BLaER1 (cell line): ENCODE results near the gene BBS1.

Experiments used
- H3K27ac ChIP-seq: shearing (Covaris generic); formaldehyde crosslinking; 2 replicates; pipeline ENCODE4 v1.8.1; 2022
- H3K27me3 ChIP-seq: shearing (Covaris generic); formaldehyde crosslinking; 2 replicates; pipeline ENCODE4 v1.8.1; 2022
- H3K36me3 ChIP-seq: shearing (Covaris generic); formaldehyde crosslinking; 2 replicates; pipeline ENCODE4 v1.8.1; 2022
- H3K4me1 ChIP-seq: shearing (Covaris generic); formaldehyde crosslinking; 2 replicates; pipeline ENCODE4 v1.8.1; 2022
- H3K4me2 ChIP-seq: shearing (Covaris generic); formaldehyde crosslinking; 2 replicates; pipeline ENCODE4 v1.8.1; 2022
- H3K4me3 ChIP-seq: shearing (Covaris generic); formaldehyde crosslinking; 2 replicates; pipeline ENCODE4 v1.8.1; 2022
- H3K9ac ChIP-seq: shearing (Covaris generic); formaldehyde crosslinking; 2 replicates; pipeline ENCODE4 v1.8.1; 2022
- H3K9me3 ChIP-seq: shearing (Covaris generic); formaldehyde crosslinking; 2 replicates; pipeline ENCODE4 v1.8.1; 2022
- H4K20me1 ChIP-seq: shearing (Covaris generic); formaldehyde crosslinking; 2 replicates; pipeline ENCODE4 v1.8.1; 2022
- Cebpa-rat ChIP-seq: shearing (Covaris generic); IDR thresholded peaks from 2 replicates; pipeline ENCODE4 v1.8.1; 2022

The BBS1 gene

GRCh38 chr11:66561178-66561974 is 50.9 kb downstream of the BBS1 start:
- Histone ChIP-seq H3K4me3 (no peak overlapping the region), H4K20me1 (no peaks in the 10 kb centered on the region), H3K4me2 (no peak overlapping the region), H3K36me3 (no peaks in the 10 kb centered on the region), H3K9me3 (no peaks in the 10 kb centered on the region), H3K27ac (no peak overlapping the region), H3K27me3 (peaks cover 8% of the 10 kb centered on the region), H3K9ac (no peak overlapping the region), H3K4me1 (no peaks in the 10 kb centered on the region)
- TF ChIP-seq Cebpa-rat: no peak

- no peak for TF ChIP-seq Cebpa-rat
- no peak overlapping the region for H3K27ac ChIP-seq
- no peaks in the 10 kb centered on the region for H3K36me3 ChIP-seq
- H4K20me1 ChIP-seq: no peaks in the 10 kb centered on the region
- peaks cover 13% of the 10 kb centered on the region for H3K27me3 ChIP-seq
- no peak overlapping the region for H3K4me2 ChIP-seq
- H3K4me3 ChIP-seq: no peak overlapping the region
- H3K9ac ChIP-seq: no peak overlapping the region
- no peaks in the 10 kb centered on the region for H3K4me1 ChIP-seq
- H3K9me3 ChIP-seq: no peaks in the 10 kb centered on the region
These were observed 51.5 kb downstream of the BBS1 start for GRCh38 chr11:66561975-66562248.

DNA sequence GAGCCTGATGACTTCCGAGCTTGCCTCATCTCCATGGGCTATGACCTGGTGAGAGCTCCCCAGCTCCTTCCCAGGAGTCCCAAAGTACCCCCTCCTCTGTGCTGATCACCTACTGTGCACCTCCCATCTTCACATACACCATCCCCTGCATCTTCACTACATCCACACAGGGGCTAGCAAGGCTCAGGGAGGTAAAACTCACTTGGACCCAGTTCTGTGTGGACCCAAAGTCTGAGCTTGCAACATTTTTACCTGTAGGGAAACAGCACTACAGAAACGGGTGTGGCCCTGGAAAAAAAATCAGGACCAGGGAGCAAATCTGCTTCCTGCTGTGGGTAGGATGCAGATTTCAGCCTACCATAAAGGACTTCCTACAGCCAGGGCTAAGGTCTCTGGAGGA is 51.8 kb downstream of the BBS1 start:
- Histone ChIP-seq H3K4me1 (no peaks in the 10 kb centered on the region), H3K9me3 (no peaks in the 10 kb centered on the region), H3K27ac (no peak overlapping the region), H3K4me2 (no peak overlapping the region), H3K4me3 (no peak overlapping the region), H3K27me3 (peaks cover 17% of the 10 kb centered on the region), H4K20me1 (no peaks in the 10 kb centered on the region), H3K9ac (no peak overlapping the region), H3K36me3 (no peaks in the 10 kb centered on the region)
- no peak for TF ChIP-seq Cebpa-rat

DNA sequence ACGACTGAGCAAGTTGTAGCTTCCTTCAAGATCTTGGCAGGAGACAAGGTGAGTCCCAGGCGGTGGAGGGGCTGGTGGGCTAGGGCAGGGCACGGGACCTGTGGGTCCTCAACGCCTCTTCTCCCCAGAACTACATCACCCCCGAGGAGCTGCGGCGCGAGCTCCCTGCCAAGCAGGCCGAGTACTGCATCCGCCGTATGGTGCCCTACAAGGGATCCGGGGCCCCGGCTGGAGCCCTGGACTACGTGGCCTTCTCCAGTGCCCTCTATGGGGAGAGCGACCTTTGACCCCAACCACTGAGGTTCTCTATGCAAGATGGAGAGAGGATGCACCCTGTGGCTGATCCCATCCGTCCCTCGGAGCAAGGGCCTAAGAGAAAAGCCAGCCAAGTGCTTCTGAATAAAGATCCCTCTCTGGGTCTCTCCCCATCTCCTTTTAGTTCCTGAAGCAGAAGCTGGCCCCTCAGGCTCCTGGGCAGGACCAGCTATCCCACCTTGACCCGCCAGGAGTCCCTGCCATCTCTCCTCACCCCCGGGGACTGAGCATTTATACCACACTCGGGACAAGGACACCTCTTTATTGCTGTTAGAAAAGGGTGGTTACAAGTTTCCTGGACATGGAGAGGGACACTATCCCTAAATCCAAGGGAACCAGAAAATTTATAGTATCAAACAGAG is 52.6 kb downstream of the BBS1 start:
- no peak overlapping the region for H3K4me3 ChIP-seq
- H3K9ac ChIP-seq: no peak overlapping the region
- no peak overlapping the region for H3K4me2 ChIP-seq
- no peaks in the 10 kb centered on the region for H4K20me1 ChIP-seq
- H3K36me3 ChIP-seq: no peaks in the 10 kb centered on the region
- TF ChIP-seq Cebpa-rat: no peak
- no peaks in the 10 kb centered on the region for H3K4me1 ChIP-seq
- H3K9me3 ChIP-seq: peaks cover 2% of the 10 kb centered on the region; the same call in 1 of the 2 replicates
- peaks cover 24% of the 10 kb centered on the region for H3K27me3 ChIP-seq
- no peak overlapping the region for H3K27ac ChIP-seq

DNA sequence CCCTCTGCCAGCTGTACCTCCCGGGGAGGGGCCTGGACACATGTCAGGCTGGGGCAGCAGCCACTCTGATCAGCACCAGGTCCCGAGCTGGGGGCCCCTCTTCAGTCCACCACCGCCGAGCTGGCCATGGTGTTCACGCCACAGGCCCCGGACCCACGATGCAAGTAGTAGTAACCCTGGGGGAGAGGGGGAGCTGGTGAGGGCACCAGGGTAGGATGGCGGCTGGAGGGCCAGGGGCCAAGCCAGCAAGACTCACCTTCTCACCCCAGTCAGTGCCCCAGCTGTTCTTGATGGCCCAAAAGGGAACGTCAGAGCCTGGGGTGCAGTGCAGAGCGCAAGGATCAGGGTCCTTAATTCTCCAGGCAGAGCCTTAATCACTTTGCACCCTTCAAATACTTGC is 53.4 kb downstream of the BBS1 start:
- Histone ChIP-seq H3K4me2 (no peak overlapping the region), H3K27ac (no peak overlapping the region), H3K9me3 (peaks cover 8% of the 10 kb centered on the region; the same call in 1 of the 2 replicates), H3K4me3 (no peak overlapping the region), H3K9ac (no peak overlapping the region), H4K20me1 (no peaks in the 10 kb centered on the region), H3K27me3 (peaks cover 32% of the 10 kb centered on the region), H3K36me3 (no peaks in the 10 kb centered on the region), H3K4me1 (no peaks in the 10 kb centered on the region)
- TF ChIP-seq Cebpa-rat: no peak

- H4K20me1 ChIP-seq: no peaks in the 10 kb centered on the region
- peaks cover 5% of the 10 kb centered on the region; the same call in 1 of the 2 replicates for H3K4me1 ChIP-seq
- no peak overlapping the region for H3K9ac ChIP-seq
- H3K9me3 ChIP-seq: peaks cover 8% of the 10 kb centered on the region; the same call in 1 of the 2 replicates
- no peak for TF ChIP-seq Cebpa-rat
- H3K4me3 ChIP-seq: no peak overlapping the region
- H3K27ac ChIP-seq: no peak overlapping the region
- H3K27me3 ChIP-seq: peaks cover 39% of the 10 kb centered on the region
- H3K4me2 ChIP-seq: no peak overlapping the region
- H3K36me3 ChIP-seq: no peaks in the 10 kb centered on the region
These were observed 54.1 kb downstream of the BBS1 start for GRCh38 chr11:66564538-66564937.

- Histone ChIP-seq H3K9me3 (peaks cover 8% of the 10 kb centered on the region; the same call in 1 of the 2 replicates), H3K27me3 (peaks cover 39% of the 10 kb centered on the region), H3K36me3 (no peaks in the 10 kb centered on the region), H4K20me1 (no peaks in the 10 kb centered on the region), H3K27ac (no peak overlapping the region), H3K4me1 (peaks cover 9% of the 10 kb centered on the region), H3K9ac (no peak overlapping the region), H3K4me2 (no peak overlapping the region), H3K4me3 (no peak overlapping the region)
- no peak for TF ChIP-seq Cebpa-rat
These were observed 54.5 kb downstream of the BBS1 start for GRCh38 chr11:66564984-66565383.

- H3K9ac ChIP-seq: no peak overlapping the region
- TF ChIP-seq Cebpa-rat: no peak
- H3K27ac ChIP-seq: no peak overlapping the region
- peaks cover 8% of the 10 kb centered on the region; the same call in 1 of the 2 replicates for H3K9me3 ChIP-seq
- H3K4me1 ChIP-seq: peaks cover 13% of the 10 kb centered on the region
- no peaks in the 10 kb centered on the region for H3K36me3 ChIP-seq
- H3K4me3 ChIP-seq: no peak overlapping the region
- H4K20me1 ChIP-seq: no peaks in the 10 kb centered on the region
- H3K27me3 ChIP-seq: peaks cover 42% of the 10 kb centered on the region
- no peak overlapping the region for H3K4me2 ChIP-seq
These were observed 55.8 kb downstream of the BBS1 start for GRCh38 chr11:66566221-66566620.

DNA sequence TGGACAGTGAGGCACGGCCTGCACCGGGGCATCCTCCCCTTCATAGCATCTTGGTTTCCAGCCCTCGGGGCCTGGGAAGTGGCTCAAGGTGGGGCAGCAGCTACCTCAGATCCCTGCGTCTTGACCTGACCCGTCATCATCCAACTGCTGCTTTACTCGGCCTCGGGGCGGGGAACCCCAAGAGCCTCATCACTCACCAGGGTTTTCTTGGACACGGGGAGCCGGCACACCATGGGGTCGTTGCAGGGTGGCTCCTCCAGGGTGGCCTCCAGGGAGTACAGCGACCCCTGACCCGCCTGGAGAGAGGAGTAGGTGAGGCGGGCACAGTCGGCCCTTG is 57.3 kb downstream of the BBS1 start:
- no peak overlapping the region for H3K4me3 ChIP-seq
- H3K36me3 ChIP-seq: no peaks in the 10 kb centered on the region
- H4K20me1 ChIP-seq: no peaks in the 10 kb centered on the region
- peaks cover 42% of the 10 kb centered on the region for H3K27me3 ChIP-seq
- H3K4me1 ChIP-seq: peaks cover 13% of the 10 kb centered on the region
- peaks cover 8% of the 10 kb centered on the region; the same call in 1 of the 2 replicates for H3K9me3 ChIP-seq
- TF ChIP-seq Cebpa-rat: no peak
- no peak overlapping the region for H3K4me2 ChIP-seq
- H3K27ac ChIP-seq: no peak overlapping the region
- no peak overlapping the region for H3K9ac ChIP-seq

- H3K27me3 ChIP-seq: peaks cover 42% of the 10 kb centered on the region
- no peaks in the 10 kb centered on the region for H4K20me1 ChIP-seq
- no peak within 1 kb of the TSS for H3K27ac ChIP-seq
- H3K4me1 ChIP-seq: peaks cover 13% of the 10 kb centered on the region
- no peaks in the 10 kb centered on the region for H3K36me3 ChIP-seq
- H3K4me3 ChIP-seq: no peak within 1 kb of the TSS
- no peak within 1 kb of the TSS for H3K4me2 ChIP-seq
- H3K9me3 ChIP-seq: peaks cover 11% of the 10 kb centered on the region; the same call in 1 of the 2 replicates
- H3K9ac ChIP-seq: no peak within 1 kb of the TSS
- TF ChIP-seq Cebpa-rat: no peak
These were observed 57.9 kb downstream of the BBS1 start, which contains the start of gene CTSF for GRCh38 chr11:66568124-66568916. CTSF (minus strand) TSS chr11:66568606; CDS start chr11:66568486, 120 bp downstream.
